Pulmonary artery endothelial cell (primary cell): Measurements from ENCODE around the gene ART3. TPM values are rescaled to one million over a fixed set of nuclear protein-coding genes. Genes with fewer than 3 reads are reported as not detected.
"Not testable (repeated sequence)": the region's sequence is repeated elsewhere in the genome, so short reads cannot be mapped to it uniquely, and the experiment has no call there.

Experiments used
- DNase-seq: peaks from one replicate; pipeline ENCODE4 v3.0.0-alpha.2; 2011; ENCODE audit warnings: low read depth, low spot score
- total RNA-seq: library from RNA; depleted of rRNA; stranded (reverse); fragments of >200 nt; gene quantifications from 2 replicates; pipeline ENCODE4 v1.2.3, GENCODE V29; 2014

ART3 gene
- total RNA-seq: 0.07 TPM in 1 of 2 replicates, not detected in the other

DNA sequence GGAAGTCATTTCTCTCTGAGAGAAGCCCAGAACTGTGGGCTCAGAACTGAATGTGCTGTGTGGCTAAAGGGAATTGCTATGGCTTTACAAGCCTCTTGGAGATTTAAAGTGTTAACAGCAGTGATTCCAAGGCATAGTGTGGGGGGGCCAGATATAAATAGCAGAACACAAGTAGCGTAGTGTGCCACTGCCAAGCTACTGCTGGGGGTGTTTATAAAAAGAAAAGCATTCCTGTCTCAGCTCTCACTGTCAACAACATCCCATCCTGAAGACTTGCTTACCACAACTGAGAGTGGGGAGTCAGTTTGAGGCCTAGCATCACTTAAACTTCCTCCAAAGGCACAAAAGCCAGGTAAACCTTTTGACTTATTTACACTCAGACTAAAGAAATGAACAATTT lies at the start of gene ART3:
TSS of gene ART3 (plus strand) at position 242 of the 400 bp plus-strand sequence. CDS start 1,181 bp downstream, outside the sequence.
- DNase-seq: no peak

DNA sequence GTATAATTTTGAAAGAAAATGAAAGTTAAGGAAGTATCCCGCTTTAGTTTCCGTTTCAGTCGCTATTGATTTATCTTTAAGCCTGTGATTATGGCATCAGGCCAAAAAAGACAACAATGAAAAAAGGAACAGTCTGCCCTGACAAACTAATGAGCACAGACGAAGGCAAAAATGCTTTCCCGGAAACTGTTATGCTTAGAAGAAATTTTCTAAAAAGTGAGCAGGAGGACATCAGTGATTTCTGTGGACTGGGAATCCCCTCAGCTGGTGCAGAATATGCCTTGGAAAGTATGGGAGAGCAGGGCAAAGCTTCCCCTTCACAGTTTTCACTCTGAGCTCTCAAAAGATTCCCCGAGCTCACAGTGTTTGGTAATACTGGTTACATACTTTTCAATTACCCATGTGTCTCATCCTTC lies 46.2 kb upstream of the ART3 start:
- peak; percentile 41 for DNase-seq

GRCh38 chr4:76029300-76029699 lies 45.2 kb upstream of the ART3 start:
- no peak for DNase-seq

GRCh38 chr4:76035141-76035540 lies 39.4 kb upstream of the ART3 start:
- DNase-seq: no peak

GRCh38 chr4:76035799-76036380 lies 38.6 kb upstream of the ART3 start, which contains the start of gene CXCL11:
TSS of gene CXCL11 (minus strand) at chr4:76036070. CDS start at chr4:76035987, 83 bp downstream.
- peak; percentile 83 for DNase-seq

DNA sequence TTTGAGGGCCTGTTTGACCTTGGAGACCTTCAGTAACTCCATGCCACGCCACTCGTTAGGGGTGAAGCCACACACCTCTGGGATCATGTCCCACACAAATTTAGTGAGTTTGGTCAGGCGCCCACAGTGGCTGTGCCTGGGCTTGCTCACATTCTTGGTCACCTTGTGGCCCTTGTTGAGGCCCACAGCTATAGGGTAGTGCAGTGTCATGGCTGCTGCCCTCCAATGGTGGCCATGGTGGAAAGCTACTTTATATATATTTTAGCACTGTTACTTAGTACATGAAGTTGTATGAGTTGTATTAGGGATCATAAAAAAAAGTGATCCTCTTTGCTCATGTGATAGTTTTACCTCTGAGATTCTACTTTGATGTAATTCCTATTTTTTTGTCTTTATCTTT lies 37.7 kb upstream of the ART3 start:
- no peak for DNase-seq

GRCh38 chr4:76042241-76042998 lies 32.1 kb upstream of the ART3 start:
- DNase-seq: peak; percentile 30

GRCh38 chr4:76043306-76043705 lies 31.2 kb upstream of the ART3 start:
- DNase-seq: not testable (repeated sequence)

GRCh38 chr4:76044686-76045085 lies 29.8 kb upstream of the ART3 start:
- not testable (repeated sequence) for DNase-seq

DNA sequence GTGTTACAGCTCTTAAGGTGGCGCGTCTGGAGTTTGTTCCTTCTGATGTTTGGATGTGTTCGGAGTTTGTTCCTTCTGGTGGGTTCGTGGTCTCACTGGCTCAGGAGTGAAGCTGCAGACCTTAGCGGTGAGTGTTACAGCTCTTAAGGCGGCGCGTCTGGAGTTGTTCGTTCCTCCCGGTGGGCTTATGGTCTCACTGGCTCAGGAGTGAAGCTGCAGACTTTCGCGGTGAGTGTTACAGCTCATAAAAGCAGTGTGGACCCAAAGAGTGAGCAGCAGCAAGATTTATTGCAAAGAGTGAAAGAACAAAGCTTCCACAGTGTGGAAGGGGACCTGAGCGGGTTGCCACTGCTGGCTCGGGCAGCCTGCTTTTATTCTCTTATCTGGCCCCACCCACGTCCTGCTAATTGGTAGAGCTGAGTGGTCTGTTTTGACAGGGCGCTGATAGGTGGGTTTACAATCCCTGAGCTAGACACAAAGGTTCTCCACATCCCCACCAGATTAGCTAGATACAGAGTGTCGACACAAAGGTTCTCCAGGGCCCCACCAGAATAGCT lies 24.6 kb upstream of the ART3 start:
- not testable (repeated sequence) for DNase-seq

DNA sequence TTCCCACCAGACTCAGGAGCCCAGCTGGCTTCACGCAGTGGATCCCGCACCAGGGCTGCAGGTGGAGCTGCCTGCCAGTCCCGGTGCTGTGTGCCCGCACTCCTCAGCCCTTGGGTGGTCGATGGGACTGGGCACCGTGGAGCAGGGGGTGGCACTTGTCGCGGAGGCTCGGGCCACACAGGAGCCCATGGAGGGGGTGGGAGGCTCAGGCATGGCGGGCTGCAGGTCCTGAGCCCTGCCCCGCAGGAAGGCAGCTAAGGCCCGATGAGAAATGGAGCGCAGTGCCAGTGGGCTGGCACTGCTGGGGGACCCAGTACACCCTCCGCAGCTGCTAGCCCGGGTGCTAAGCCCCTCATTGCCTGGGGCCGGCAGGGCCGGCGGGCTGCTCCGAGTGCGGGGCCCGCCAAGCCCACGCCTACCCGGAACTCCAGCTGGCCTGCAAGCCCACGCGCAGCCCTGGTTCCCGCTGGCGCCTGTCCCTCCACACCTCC lies 23.9 kb upstream of the ART3 start:
- DNase-seq: not testable (repeated sequence)

- DNase-seq: no peak
Measured at GRCh38 chr4:76053730-76054129, 20.8 kb upstream of the ART3 start.

DNA sequence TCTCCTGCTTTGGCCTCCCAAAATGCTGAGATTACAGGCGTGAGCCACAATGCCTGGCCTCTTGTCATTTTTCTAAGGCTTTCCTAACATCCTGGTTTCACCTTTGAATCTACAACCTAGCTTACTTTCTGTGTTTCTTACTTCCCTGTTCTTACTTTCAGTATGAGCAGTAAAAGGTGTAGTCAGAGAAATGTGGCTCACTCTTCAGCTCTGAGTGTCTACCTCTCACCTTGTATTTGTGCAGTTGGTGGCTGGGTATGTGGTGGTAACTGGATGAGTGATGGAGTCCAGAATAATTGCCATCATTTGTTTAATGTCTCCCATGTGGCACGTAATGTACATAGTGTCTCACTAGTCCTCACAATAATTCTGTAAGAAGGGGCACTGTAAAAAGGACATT lies 19.5 kb upstream of the ART3 start:
- no peak for DNase-seq

DNA sequence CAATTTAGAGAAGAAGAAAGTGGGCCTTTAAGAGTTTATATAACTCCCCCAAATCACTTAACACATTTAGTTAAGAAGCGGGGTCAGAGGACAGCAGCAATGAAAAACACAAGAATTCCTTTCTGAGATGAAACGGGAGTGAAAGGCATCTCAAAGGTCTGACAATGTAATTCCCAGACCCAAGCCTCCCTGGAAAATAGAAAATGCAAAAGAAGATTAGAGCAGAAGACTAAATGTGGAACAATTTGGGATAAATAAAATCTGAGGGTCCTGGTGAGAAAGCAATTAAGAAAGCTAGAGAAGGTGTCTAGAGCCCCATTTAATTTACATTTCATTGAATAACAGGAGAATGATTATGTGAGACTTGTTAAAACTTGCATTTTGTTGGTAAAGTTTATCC lies 19.1 kb upstream of the ART3 start:
- no peak for DNase-seq

DNA sequence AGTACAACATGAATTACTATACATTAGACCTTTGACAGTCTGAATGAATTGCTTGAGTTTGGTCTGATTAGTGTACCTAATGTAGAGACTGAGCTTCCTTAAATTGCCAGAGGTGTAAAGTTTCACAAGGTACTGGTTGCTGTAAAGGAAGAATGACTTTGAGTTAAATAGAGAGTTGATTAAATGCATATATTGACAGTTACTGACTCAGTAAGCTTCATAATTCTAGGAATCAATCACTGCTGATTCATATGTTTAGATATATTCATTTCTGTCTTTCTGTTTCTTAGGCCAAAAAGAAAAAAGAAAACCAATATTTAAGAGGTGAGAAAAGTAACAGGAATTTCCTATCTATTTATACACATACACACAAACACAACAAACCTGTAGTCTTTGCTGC lies 16.2 kb upstream of the ART3 start:
- no peak for DNase-seq

DNA sequence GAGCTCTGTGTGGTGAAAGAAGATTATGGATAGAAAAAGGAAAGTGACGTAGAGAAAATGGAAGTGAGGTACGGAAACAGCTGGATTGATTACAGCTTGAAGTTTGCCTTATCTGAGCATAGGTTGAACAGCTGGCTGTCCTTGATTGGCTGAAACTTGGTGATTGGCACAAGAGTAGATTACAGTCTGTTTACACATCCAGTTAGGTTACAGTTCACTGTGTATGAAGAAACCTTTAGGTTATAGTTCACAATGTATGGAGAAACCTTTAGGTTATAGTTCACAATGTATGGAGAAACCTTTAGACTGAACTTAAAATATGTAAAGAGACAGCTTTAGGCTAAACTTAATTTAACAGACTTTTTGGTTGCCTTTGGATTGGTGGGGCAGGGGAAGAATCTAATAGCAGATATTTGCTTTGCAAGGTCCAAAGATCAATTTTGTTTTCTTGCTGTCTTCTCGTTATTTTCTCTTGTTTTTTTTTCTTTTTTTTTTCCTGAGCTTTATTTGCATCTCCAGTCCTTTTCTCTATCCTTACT lies 15.6 kb upstream of the ART3 start:
- no peak for DNase-seq

- DNase-seq: no peak
Measured at GRCh38 chr4:76059750-76060149, 14.8 kb upstream of the ART3 start.

- DNase-seq: no peak
Measured at GRCh38 chr4:76060506-76060905, 14.0 kb upstream of the ART3 start.

DNA sequence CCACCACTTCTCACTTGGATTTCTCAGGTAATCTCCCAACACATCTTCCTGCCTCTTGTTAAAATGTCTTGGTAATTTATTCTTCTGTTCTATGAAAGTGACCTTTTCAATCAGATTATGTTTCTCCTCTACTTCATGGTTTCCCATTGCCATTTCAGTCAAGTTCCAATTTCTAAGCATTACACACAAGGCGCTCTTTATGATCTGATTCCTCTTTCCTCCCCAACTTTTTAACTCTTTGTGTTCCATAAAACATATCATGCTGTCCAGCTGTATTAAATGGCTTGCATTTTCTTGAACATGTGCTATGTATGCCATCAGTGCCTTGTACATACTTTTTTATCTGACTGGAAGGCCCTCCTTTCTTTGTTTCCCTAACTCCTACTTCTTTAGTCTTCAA lies 13.1 kb upstream of the ART3 start:
- DNase-seq: no peak

GRCh38 chr4:76061982-76062381 lies 12.5 kb upstream of the ART3 start:
- DNase-seq: no peak

GRCh38 chr4:76066546-76066945 lies 8.0 kb upstream of the ART3 start:
- DNase-seq: no peak

GRCh38 chr4:76067652-76068286 lies 6.7 kb upstream of the ART3 start:
- peak; percentile 39 for DNase-seq
